ENCODE data around the gene EMSY.

The EMSY gene

DNA sequence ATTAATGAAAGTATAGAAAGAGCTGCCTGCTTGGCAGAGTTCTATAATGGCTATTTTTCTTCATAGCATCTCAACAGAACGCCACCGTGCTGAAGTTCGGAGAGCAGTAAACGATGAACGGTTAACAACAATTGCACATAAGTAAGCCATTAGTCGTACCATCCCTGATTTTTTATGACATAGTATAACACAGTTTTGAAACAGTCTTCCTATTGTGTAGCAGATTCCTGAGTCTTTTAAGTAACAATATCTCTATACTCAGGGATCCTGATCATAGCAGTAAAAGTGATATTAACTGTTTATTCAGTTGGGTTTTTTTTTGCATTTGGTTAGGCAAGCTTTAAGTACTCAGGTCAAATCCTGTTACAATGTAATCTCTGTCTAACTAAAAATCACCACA lies 8.4 kb downstream of the EMSY start:
- DNase-seq (ENCODE audit: low spot score): no peak

DNA sequence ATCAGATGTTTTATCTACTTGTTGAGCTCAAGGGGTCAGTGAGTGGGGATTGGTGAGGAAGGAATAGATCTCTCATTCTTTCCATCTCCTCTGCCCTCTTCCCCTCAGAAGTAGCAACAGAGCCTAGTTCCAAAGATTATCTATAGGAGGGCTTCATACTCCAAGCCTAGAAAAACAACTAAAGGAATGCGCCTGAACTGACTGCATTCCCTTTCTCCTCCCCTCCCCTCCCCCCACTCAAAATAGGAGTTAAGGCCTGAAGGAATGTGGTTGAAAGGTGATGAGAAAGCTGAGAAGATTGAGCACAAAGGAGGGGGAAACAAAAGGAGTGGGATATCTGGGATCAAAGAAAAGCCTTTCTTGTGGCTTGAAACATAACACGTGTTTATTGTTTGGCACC lies 10.5 kb downstream of the EMSY start:
- in situ Hi-C loops (cut with MboI; ENCODE audit: low pct_unique_long_range_greater_than_20kb, low sequenced_read_pairs, unreplicated experiment): no loop called here

More for the DNA sequence above, 8.4 kb downstream of the EMSY start:
- TF ChIP-seq, protein P1, sequence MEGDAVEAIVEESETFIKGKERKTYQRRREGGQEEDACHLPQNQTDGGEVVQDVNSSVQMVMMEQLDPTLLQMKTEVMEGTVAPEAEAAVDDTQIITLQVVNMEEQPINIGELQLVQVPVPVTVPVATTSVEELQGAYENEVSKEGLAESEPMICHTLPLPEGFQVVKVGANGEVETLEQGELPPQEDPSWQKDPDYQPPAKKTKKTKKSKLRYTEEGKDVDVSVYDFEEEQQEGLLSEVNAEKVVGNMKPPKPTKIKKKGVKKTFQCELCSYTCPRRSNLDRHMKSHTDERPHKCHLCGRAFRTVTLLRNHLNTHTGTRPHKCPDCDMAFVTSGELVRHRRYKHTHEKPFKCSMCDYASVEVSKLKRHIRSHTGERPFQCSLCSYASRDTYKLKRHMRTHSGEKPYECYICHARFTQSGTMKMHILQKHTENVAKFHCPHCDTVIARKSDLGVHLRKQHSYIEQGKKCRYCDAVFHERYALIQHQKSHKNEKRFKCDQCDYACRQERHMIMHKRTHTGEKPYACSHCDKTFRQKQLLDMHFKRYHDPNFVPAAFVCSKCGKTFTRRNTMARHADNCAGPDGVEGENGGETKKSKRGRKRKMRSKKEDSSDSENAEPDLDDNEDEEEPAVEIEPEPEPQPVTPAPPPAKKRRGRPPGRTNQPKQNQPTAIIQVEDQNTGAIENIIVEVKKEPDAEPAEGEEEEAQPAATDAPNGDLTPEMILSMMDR (IDR thresholded peaks at IDR 0.05; ENCODE audit: extremely low read depth, insufficient read depth, missing control alignments): no peak
- in situ Hi-C loops (cut with MboI; ENCODE audit: low pct_unique_long_range_greater_than_20kb, low sequenced_read_pairs, unreplicated experiment): no loop called here

DNA sequence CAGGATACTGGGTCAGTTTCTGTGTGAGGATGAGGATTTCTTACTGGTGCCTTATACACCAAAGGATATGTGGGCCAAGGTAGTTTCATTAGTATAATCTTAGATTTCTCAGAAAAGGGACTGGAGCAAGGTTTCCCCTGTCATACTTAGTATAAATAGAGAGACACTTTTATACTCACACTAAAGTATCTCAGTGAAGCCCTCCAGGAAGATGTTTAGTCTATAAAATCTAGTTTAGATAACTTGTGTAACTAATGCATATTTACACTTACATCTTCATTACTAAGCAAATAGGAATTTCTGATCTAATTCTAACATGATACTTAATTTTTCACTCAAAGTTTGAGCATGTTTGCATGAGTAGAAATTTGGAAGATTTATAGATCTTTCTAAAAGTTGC lies 11.1 kb downstream of the EMSY start:
- TF ChIP-seq, protein P1 (IDR thresholded peaks at IDR 0.05; ENCODE audit: extremely low read depth, insufficient read depth, missing control alignments): no peak
- in situ Hi-C loops (cut with MboI; ENCODE audit: low pct_unique_long_range_greater_than_20kb, low sequenced_read_pairs, unreplicated experiment): no loop called here
- DNase-seq (ENCODE audit: low spot score): no peak

More for the DNA sequence above, 10.5 kb downstream of the EMSY start:
- TF ChIP-seq, protein P1 (IDR thresholded peaks at IDR 0.05; ENCODE audit: extremely low read depth, insufficient read depth, missing control alignments): no peak
- DNase-seq (ENCODE audit: low spot score): no peak

DNA sequence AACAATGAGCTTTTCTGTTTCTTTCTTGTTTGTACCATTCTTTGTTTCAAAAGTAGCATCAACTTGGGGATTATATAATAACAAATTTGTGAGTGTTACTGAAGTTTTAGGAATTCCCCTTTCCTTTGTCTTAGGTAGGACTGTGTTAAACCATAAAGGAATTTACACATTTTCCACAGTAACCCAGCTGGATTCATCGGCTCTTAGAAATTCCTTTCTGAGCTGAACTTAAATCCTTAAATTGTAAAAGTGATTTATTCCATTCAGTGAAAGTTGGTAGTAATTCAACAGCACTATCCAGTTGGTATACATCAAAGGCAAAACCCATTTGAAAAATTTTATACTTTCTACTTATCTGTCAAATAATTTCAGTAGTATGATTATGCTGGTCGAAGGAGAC lies 11.8 kb downstream of the EMSY start:
- in situ Hi-C loops (cut with MboI; ENCODE audit: low pct_unique_long_range_greater_than_20kb, low sequenced_read_pairs, unreplicated experiment): no loop called here
- no peak for DNase-seq (ENCODE audit: low spot score)
- TF ChIP-seq, protein P1 (IDR thresholded peaks at IDR 0.05; ENCODE audit: extremely low read depth, insufficient read depth, missing control alignments): no peak

DNA sequence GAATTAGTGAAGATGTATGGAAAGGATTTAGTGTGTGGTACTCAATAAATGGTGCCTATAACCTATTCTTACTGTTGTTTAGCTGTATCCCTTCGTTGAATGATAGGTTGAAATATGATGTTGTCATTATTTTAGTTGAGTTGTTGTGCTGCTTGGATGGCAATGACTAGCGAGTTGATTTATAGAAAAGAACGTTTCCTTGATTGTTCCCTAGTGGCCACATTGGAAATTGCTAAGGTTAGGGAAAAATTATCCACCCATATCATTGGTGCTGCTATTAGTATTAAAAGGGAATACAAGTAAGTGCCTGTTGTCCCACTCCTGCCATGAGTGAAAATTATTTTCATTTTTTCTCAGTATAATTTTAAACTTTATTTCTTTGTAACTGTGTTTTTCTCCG lies 14.5 kb downstream of the EMSY start:
- TF ChIP-seq, protein P1 (IDR thresholded peaks at IDR 0.05; ENCODE audit: extremely low read depth, insufficient read depth, missing control alignments): no peak
- DNase-seq (ENCODE audit: low spot score): no peak
- in situ Hi-C loops (cut with MboI; ENCODE audit: low pct_unique_long_range_greater_than_20kb, low sequenced_read_pairs, unreplicated experiment): no loop called here

DNA sequence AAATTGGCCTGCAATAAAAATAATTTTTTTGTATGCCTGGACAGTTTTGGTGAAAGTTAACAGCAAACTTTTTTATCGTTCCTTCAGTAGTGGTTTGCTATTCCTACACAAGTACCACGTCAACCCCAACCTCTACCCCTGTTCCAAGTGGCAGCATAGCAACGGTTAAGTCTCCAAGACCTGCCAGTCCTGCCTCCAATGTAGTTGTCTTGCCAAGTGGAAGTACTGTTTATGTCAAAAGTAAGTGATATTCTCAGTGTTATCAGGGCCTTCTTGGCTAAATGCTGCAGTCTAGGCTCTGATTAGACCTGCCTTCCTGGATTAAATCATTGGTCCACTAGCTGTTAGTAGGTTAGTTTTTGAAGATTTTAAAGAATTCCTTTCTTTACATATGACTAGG lies 15.0 kb downstream of the EMSY start:
- in situ Hi-C loops (cut with MboI; ENCODE audit: low pct_unique_long_range_greater_than_20kb, low sequenced_read_pairs, unreplicated experiment): no loop called here
- no peak for DNase-seq (ENCODE audit: low spot score)
- TF ChIP-seq, protein P1 (IDR thresholded peaks at IDR 0.05; ENCODE audit: extremely low read depth, insufficient read depth, missing control alignments): no peak

DNA sequence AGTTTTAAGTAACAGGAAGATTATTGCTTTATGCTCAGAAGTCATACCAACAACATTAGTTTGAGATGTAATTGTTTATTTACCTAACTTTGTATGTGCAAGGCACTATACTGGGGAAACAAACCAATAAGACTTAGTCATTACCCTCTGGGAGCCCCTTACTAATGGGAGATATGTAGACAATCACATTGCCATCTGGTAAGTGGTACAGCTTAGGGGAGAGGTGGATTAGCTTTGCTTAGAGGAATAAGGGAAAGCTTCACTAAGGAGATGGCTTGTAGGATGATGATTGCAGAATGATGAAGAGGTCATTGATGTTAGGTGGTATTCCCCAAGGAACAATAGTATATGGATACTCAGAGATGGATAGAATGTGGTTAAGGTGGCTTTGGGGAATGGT lies 17.5 kb downstream of the EMSY start:
- no peak for DNase-seq (ENCODE audit: low spot score)
- in situ Hi-C loops (cut with MboI; ENCODE audit: low pct_unique_long_range_greater_than_20kb, low sequenced_read_pairs, unreplicated experiment): no loop called here
- TF ChIP-seq, protein P1 (IDR thresholded peaks at IDR 0.05; ENCODE audit: extremely low read depth, insufficient read depth, missing control alignments): no peak
